ENCODE data around the gene KRTAP5-8. TPM values are rescaled to one million over a fixed set of nuclear protein-coding genes. Genes with fewer than 3 reads are reported as not detected.

KRTAP5-8 gene
- total and polyA plus RNA-seq, 2 of the 4 experiments (the other 2 are of a cell fraction) = 0.07 TPM; not detected in 1

GRCh38 chr11:71543866-71544265 is 6.0 kb downstream of the KRTAP5-8 start:
- Histone ChIP-seq H3K23ac (ENCODE audit: low read depth, low read length) (no peak overlapping the region), H2BK120ac (ENCODE audit: low read depth, low read length) (no peak overlapping the region), H3K4me3 (ENCODE audit: insufficient read depth, low read depth, low read length) (no peak overlapping the region), H3K9me1 (ENCODE audit: insufficient read depth, low read length) (no peaks in the 10 kb centered on the region), H4K5ac (ENCODE audit: low read depth, low read length) (no peak overlapping the region), H3K27me3 (ENCODE audit: control insufficient read depth, insufficient read depth, low read length) (peaks cover 12% of the 10 kb centered on the region), H4K91ac (ENCODE audit: insufficient read depth, low read depth, low read length) (no peak overlapping the region), H2BK20ac (ENCODE audit: low read depth, low read length) (no peak overlapping the region), H3K18ac (ENCODE audit: low read depth, low read length) (no peak overlapping the region), H3K56ac (ENCODE audit: extremely low read depth, insufficient read depth, low read length) (no peak overlapping the region), H3K36me3 (ENCODE audit: control insufficient read depth, insufficient read depth, low read length) (no peaks in the 10 kb centered on the region), H4K20me1 (ENCODE audit: insufficient read depth, low read length) (no peaks in the 10 kb centered on the region), H3K4ac (ENCODE audit: low read depth, low read length) (no peak overlapping the region), H3K14ac (replicated peaks; ENCODE audit: low read depth, low read length) (no peak overlapping the region), H2AK9ac (replicated peaks; ENCODE audit: low read depth, low read length, poor library complexity) (no peak overlapping the region), H3K9me3 (ENCODE audit: control insufficient read depth, insufficient read depth, low read length) (no peaks in the 10 kb centered on the region), H2AFZ (replicated peaks; ENCODE audit: low read length, poor library complexity) (no peak overlapping the region), H3K4me2 (ENCODE audit: low read depth, low read length) (no peak overlapping the region), H2BK15ac (ENCODE audit: low read depth, low read length) (no peak overlapping the region), H3K9ac (ENCODE audit: low read depth, low read length) (no peak overlapping the region), H2BK5ac (ENCODE audit: low read depth, low read length, poor library complexity, severe bottlenecking) (no peak overlapping the region), H2AK5ac (ENCODE audit: low read depth, low read length) (no peak overlapping the region), H3K79me1 (ENCODE audit: low read depth in 1 of 2, low read length in 2 of 2) (no peaks in the 10 kb centered on the region), H3K27ac (ENCODE audit: insufficient read depth, low read length) (no peak overlapping the region), H3K4me1 (ENCODE audit: control insufficient read depth, insufficient read depth, low read length) (no peaks in the 10 kb centered on the region), H4K8ac (ENCODE audit: low read depth in 2 of 2, low read length in 2 of 2) (no peak overlapping the region)
- TF ChIP-seq SMC3 (IDR thresholded peaks at IDR 0.05; ENCODE audit: low read depth, low read length) = no peak
- TF ChIP-seq RCOR1 (IDR thresholded peaks at IDR 0.05; ENCODE audit: insufficient replicate concordance, low read length) = no peak
- no peak for TF ChIP-seq CEBPB (IDR thresholded peaks at IDR 0.05; ENCODE audit: low read depth, low read length)
- TF ChIP-seq RFX5 (IDR thresholded peaks at IDR 0.05; ENCODE audit: low read depth, low read length) = no peak
- ChIA-PET CTCF (no interaction called here), POLR2A (ENCODE audit: unreplicated experiment) (no interaction called here)
- dilution Hi-C loops (cut with HindIII; ENCODE audit: low sequenced_read_pairs, unreplicated experiment) (no loop called here), in situ Hi-C loops (cut with MboI; ENCODE audit: low sequenced_read_pairs) (no loop called here), intact Hi-C loops (cut with micrococcal nuclease) (no loop called here)
- 56% methylated on average over 3 of the region's 8 CpGs; no CpG with 5 or more reads in 1 of the 2 experiments for WGBS, 2 experiments (ENCODE audit: extremely low coverage in 2 of 2, insufficient read length in 1 of 2)
- no peak for ATAC-seq (ENCODE audit: low read depth)
- no TSS peak for BruUV-seq (replicated peaks)
- no peak for DNase-seq
